GM23338 (cell line): ENCODE results near the gene BCL2L2.

Source experiments
- EZH2 ChIP-seq: fragments of 200-600 bp; sonication (generic); IDR thresholded peaks from one replicate; pipeline ENCODE4 v1.8.0; 2017; ENCODE audit warnings: antibody characterized with exemption, mild to moderate bottlenecking, low read depth; ENCODE audit not compliant: unreplicated experiment
- EZH2phosphoT487 ChIP-seq: fragments of 200-600 bp; sonication (generic); IDR thresholded peaks from one replicate; pipeline ENCODE4 v1.8.1; 2018; ENCODE audit warnings: antibody characterized with exemption; ENCODE audit not compliant: unreplicated experiment
- JUNB ChIP-seq: IDR thresholded peaks from one replicate; pipeline ENCODE4 v1.6.1; 2016; ENCODE audit warnings: antibody characterized with exemption; ENCODE audit not compliant: unreplicated experiment
- POLR2AphosphoS5 ChIP-seq: IDR thresholded peaks from 2 replicates; pipeline ENCODE4 v1.6.1; 2016; ENCODE audit warnings: antibody characterized with exemption, low read depth
- REST ChIP-seq: IDR thresholded peaks from one replicate; pipeline ENCODE4 v1.6.1; 2018; ENCODE audit warnings: antibody characterized with exemption; ENCODE audit not compliant: unreplicated experiment
- ZNF331 ChIP-seq: fragments of 250-450 bp; sonication (Bioruptor Pico); IDR thresholded peaks from 2 replicates; pipeline ENCODE4 v1.5.0; 2020; ENCODE audit warnings: low read depth, mild to moderate bottlenecking, moderate library complexity
- TF ChIP-seq, protein P1 (sequence below), 2 experiments: fragments of 200-600 bp in 1 of 2; sonication (generic) in 1 of 2; conservative IDR thresholded peaks; 2 replicates each; pipeline versions ENCODE4 v1.5.1 to v1.6.1; 2016 to 2017; ENCODE audit warnings: antibody characterized with exemption in 2 of 2, low read depth in 2 of 2, mild to moderate bottlenecking in 2 of 2, moderate library complexity in 1 of 2
- TF ChIP-seq, protein P2 (sequence below): IDR thresholded peaks from 2 replicates; pipeline ENCODE4 v1.6.1; 2016; ENCODE audit warnings: antibody characterized with exemption

DNA sequence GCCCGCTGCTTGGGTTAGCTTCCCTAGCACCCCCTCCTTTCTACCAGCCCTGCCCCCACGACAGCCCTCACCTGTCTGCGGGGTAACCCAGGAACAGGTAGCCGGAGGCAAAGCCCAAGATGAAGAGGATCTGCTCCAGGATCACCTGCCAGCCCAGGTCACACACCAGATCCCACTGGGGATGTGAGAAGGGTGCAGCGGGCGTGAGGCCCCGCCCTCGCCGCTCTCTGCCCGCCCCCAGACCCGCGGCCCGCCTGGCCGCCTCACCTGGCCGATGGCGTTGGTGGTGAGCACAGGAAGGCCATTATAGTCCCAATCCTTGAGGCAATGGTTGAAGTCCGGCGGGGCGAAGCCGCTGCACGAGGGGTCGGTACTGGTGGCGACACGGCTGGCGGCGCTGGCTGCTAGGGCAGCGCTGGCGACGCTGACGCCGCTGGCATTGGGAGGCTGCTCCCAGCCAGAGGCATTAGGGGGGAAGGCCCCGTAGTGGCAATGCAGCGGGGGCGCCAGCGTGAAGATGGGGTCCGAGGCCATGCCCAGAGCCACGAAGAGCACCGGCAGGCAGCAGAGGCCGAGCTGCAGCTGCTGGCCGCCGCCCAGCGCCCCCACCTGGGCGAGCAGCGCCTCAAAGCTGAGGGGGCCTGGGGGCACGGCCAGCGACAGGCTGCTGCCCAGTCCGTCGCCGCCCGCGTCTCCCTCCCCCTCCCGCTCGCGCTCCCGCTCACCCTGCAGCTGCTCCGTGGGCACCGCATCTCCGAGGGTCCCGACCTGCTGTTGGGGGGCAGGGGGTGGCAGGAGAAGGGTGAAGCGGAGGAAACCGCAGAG, 45.3 kb downstream of the BCL2L2 start:
- no peak for TF ChIP-seq JUNB
- no peak for TF ChIP-seq POLR2AphosphoS5
- no peak for TF ChIP-seq EZH2
- TF ChIP-seq, protein P1, sequence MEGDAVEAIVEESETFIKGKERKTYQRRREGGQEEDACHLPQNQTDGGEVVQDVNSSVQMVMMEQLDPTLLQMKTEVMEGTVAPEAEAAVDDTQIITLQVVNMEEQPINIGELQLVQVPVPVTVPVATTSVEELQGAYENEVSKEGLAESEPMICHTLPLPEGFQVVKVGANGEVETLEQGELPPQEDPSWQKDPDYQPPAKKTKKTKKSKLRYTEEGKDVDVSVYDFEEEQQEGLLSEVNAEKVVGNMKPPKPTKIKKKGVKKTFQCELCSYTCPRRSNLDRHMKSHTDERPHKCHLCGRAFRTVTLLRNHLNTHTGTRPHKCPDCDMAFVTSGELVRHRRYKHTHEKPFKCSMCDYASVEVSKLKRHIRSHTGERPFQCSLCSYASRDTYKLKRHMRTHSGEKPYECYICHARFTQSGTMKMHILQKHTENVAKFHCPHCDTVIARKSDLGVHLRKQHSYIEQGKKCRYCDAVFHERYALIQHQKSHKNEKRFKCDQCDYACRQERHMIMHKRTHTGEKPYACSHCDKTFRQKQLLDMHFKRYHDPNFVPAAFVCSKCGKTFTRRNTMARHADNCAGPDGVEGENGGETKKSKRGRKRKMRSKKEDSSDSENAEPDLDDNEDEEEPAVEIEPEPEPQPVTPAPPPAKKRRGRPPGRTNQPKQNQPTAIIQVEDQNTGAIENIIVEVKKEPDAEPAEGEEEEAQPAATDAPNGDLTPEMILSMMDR (conservative IDR thresholded peaks at IDR 0.05; ENCODE audit: low read depth in 2 of 2), result peak; percentile 25 to 59
- TF ChIP-seq REST, result no peak
- no peak for TF ChIP-seq EZH2phosphoT487
- TF ChIP-seq, protein P2, sequence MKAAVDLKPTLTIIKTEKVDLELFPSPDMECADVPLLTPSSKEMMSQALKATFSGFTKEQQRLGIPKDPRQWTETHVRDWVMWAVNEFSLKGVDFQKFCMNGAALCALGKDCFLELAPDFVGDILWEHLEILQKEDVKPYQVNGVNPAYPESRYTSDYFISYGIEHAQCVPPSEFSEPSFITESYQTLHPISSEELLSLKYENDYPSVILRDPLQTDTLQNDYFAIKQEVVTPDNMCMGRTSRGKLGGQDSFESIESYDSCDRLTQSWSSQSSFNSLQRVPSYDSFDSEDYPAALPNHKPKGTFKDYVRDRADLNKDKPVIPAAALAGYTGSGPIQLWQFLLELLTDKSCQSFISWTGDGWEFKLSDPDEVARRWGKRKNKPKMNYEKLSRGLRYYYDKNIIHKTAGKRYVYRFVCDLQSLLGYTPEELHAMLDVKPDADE, result no peak
- no peak for TF ChIP-seq ZNF331 (CRISPR knock-in tag)
